ENCODE measurements around the gene TMPRSS12. TPM values are rescaled to one million over a fixed set of nuclear protein-coding genes. Genes with fewer than 3 reads are reported as not detected.
"Not testable (repeated sequence)": the region's sequence is repeated elsewhere in the genome, so short reads cannot be mapped to it uniquely, and the experiment has no call there.

Gene TMPRSS12
- total RNA-seq, 1 experiment from 2014 or later: not detected

DNA sequence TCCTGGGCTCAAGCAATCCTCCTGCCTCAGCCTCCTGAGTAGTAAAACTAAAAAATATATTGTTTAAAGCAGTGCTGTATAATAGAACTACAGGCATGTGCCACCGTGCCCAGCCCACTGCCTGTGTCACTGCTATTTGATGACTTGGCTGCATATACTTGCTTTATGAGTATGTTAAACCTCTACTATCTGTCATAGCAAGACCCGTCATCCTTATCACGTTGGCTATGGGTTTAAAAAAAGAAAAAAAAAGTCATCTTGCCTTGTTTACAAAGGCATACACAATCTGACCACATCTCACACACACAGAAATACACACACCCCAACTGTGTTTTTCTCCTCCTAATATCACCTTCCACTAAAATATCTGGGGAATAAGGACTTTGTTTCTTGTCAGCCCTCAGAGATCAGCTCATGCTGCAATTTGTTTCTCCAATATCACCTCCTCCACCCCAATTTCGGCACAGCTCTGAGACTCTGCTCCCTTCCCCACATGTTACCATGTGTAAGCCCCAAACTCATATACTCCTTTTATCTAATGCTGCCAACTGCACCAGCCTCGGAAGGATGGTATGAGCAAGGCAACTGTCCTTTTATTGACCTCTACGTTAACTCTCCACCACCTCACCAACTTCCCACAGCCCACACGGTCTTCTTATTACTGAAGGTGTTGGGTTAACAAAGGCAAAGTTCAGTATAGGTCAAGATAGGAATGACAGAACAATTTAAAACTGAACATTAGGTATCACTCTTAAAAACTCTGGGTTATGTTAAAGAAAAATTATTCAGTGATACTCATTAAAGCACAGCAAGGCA lies 802 bp upstream of the TMPRSS12 start:
- no TSS peak for BruUV-seq (replicated peaks)
- DNase-seq: no peak
- CTCF ChIA-PET: no interaction called here
- Mint-ChIP-seq H3K27ac (ENCODE audit: unreplicated experiment) (no peak overlapping the region), H3K4me3 (ENCODE audit: low read depth, unreplicated experiment) (peak overlapping the region; percentile 61), H3K36me3 (ENCODE audit: insufficient read depth, unreplicated experiment) (no peaks in the 10 kb centered on the region), H3K27me3 (ENCODE audit: unreplicated experiment) (no peaks in the 10 kb centered on the region), H3K4me1 (ENCODE audit: low read depth, unreplicated experiment) (no peaks in the 10 kb centered on the region), H3K9me3 (ENCODE audit: low read depth, unreplicated experiment) (no peaks in the 10 kb centered on the region)
- TF ChIP-seq, protein P1, sequence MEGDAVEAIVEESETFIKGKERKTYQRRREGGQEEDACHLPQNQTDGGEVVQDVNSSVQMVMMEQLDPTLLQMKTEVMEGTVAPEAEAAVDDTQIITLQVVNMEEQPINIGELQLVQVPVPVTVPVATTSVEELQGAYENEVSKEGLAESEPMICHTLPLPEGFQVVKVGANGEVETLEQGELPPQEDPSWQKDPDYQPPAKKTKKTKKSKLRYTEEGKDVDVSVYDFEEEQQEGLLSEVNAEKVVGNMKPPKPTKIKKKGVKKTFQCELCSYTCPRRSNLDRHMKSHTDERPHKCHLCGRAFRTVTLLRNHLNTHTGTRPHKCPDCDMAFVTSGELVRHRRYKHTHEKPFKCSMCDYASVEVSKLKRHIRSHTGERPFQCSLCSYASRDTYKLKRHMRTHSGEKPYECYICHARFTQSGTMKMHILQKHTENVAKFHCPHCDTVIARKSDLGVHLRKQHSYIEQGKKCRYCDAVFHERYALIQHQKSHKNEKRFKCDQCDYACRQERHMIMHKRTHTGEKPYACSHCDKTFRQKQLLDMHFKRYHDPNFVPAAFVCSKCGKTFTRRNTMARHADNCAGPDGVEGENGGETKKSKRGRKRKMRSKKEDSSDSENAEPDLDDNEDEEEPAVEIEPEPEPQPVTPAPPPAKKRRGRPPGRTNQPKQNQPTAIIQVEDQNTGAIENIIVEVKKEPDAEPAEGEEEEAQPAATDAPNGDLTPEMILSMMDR (IDR thresholded peaks at IDR 0.05; ENCODE audit: unreplicated experiment): no peak
- intact Hi-C loops (cut with micrococcal nuclease; ENCODE audit: unreplicated experiment): no loop called here

DNA sequence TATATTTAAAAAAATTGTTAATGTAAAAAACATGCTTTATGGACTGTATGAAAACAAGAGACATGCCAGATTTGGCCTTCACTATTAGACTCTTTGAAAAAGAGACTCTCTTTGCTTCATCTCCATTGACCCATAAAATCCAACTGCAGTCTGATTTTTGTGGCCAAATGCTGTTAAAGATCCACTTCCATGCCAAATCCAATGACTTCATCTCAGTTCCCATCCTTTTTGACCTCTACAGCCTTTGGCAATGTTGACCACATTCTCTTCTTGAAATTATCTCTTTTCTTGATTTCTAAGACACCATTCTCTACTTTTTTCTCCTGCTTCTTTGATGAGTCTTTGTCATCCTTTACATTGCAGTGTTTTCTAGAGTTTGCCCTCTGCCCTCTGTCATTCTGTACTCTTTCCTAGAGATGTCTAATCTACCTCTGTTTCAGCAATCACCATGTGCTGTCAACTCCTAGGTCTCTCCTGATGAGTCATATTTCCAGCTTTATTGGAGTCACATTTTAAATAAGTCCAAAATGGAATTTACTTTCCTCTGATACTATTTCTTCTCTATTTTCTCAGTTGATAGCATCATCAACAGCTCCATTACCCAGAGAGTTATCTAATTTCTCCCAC lies 2.4 kb downstream of the TMPRSS12 start:
- H3K36me3 Mint-ChIP-seq (ENCODE audit: insufficient read depth, unreplicated experiment): no peaks in the 10 kb centered on the region
- CTCF ChIA-PET: no interaction called here
- intact Hi-C loops (cut with micrococcal nuclease; ENCODE audit: unreplicated experiment): no loop called here

DNA sequence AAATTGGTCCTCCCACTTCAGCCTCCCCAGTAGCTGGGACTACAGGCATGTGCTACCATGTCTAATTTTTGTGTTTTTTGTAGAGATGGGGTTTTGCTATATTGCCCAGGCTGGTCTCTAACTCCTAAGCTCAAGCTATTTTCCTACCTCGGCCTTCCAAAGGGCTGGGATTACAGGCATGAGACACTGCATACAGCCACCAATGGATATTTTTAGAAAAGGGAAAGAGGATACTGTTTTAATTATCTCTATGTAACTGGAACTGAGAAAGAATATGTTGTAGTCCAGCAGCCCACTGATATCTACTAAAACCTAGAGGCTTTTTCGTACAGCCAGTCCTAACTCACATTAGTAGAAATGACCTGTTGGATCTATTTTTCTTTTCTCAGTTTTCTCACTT lies 6.2 kb downstream of the TMPRSS12 start:
- CTCF ChIA-PET: no interaction called here
- no peak for DNase-seq
- TF ChIP-seq, protein P1 (IDR thresholded peaks at IDR 0.05; ENCODE audit: unreplicated experiment): no peak

More for the DNA sequence above, 2.4 kb downstream of the TMPRSS12 start:
- DNase-seq: no peak
- Mint-ChIP-seq H3K9me3 (ENCODE audit: low read depth, unreplicated experiment) (no peaks in the 10 kb centered on the region), H3K27me3 (ENCODE audit: unreplicated experiment) (no peaks in the 10 kb centered on the region), H3K4me1 (ENCODE audit: low read depth, unreplicated experiment) (no peaks in the 10 kb centered on the region), H3K27ac (ENCODE audit: unreplicated experiment) (no peak overlapping the region), H3K4me3 (ENCODE audit: low read depth, unreplicated experiment) (no peak overlapping the region)
- TF ChIP-seq, protein P1 (IDR thresholded peaks at IDR 0.05; ENCODE audit: unreplicated experiment): no peak
- BruUV-seq (replicated peaks): no TSS peak

DNA sequence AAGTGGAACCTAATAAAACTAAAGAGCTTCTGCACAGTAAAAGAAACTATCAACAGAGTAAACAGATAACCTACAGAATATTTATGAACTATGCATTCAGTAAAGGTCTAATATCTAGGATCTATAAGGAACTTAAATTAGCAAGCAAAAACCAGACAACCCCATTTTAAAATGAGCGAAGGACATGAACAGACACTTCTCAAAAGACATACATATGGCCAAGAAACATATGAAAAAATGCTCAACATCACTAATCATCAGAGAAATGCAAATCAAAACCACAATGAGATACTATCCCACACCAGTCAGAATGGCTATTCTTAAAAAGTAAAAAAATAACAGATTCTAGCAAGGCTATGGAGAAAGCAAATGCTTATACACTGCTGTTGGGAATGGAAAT lies 12.5 kb downstream of the TMPRSS12 start:
- H3K4me3 Mint-ChIP-seq (ENCODE audit: low read depth, unreplicated experiment); H3K27ac Mint-ChIP-seq (ENCODE audit: unreplicated experiment); H3K9me3 Mint-ChIP-seq (ENCODE audit: low read depth, unreplicated experiment); BruUV-seq (replicated peaks); DNase-seq; H3K36me3 Mint-ChIP-seq (ENCODE audit: insufficient read depth, unreplicated experiment); CTCF ChIA-PET; intact Hi-C loops (cut with micrococcal nuclease; ENCODE audit: unreplicated experiment); H3K4me1 Mint-ChIP-seq (ENCODE audit: low read depth, unreplicated experiment): not testable (repeated sequence)
- H3K27me3 Mint-ChIP-seq (ENCODE audit: unreplicated experiment): peaks cover 32% of the 10 kb centered on the region

More for the DNA sequence above, 6.2 kb downstream of the TMPRSS12 start:
- BruUV-seq (replicated peaks): no TSS peak
- Mint-ChIP-seq H3K36me3 (ENCODE audit: insufficient read depth, unreplicated experiment) (no peaks in the 10 kb centered on the region), H3K27me3 (ENCODE audit: unreplicated experiment) (peaks cover 32% of the 10 kb centered on the region), H3K4me3 (ENCODE audit: low read depth, unreplicated experiment) (no peak overlapping the region), H3K4me1 (ENCODE audit: low read depth, unreplicated experiment) (no peaks in the 10 kb centered on the region), H3K9me3 (ENCODE audit: low read depth, unreplicated experiment) (no peaks in the 10 kb centered on the region), H3K27ac (ENCODE audit: unreplicated experiment) (no peak overlapping the region)
- intact Hi-C loops (cut with micrococcal nuclease; ENCODE audit: unreplicated experiment): no loop called here

DNA sequence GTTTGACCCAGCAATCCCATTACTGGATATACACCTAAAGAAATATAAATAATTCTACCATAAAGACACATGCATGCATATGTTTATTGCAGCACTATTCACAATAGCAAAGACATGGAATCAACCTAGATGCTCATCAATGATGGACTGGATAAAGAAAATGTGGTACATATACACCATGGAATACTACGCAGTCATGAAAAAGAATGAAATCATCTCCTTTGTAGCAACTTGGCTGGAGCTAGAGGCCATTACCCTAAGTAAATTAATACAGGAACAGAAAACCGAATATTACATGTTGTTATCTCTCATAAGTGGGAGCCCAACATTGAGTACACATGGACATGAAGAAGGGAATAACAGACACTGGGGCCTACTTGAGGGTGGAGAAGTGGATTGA lies 13.0 kb downstream of the TMPRSS12 start:
- peaks cover 30% of the 10 kb centered on the region for H3K27me3 Mint-ChIP-seq (ENCODE audit: unreplicated experiment)
- DNase-seq; BruUV-seq (replicated peaks); H3K27ac Mint-ChIP-seq (ENCODE audit: unreplicated experiment); H3K9me3 Mint-ChIP-seq (ENCODE audit: low read depth, unreplicated experiment); H3K4me1 Mint-ChIP-seq (ENCODE audit: low read depth, unreplicated experiment); H3K36me3 Mint-ChIP-seq (ENCODE audit: insufficient read depth, unreplicated experiment); CTCF ChIA-PET; H3K4me3 Mint-ChIP-seq (ENCODE audit: low read depth, unreplicated experiment); intact Hi-C loops (cut with micrococcal nuclease; ENCODE audit: unreplicated experiment): not testable (repeated sequence)
